T-helper 17 cell (primary cell): ENCODE results near the gene PRICKLE4. TPM values are rescaled to one million over a fixed set of nuclear protein-coding genes. Genes with fewer than 3 reads are reported as not detected.

Source experiments
- ATAC-seq: fragments of 150-1000 bp; cut with Tn5 transposase; 2 replicates; pipeline ENCODE4 v1.10.0; 2021; ENCODE audit warnings: mild to moderate bottlenecking, moderate library complexity
- DNase-seq, 3 donors: peaks; one replicate each; pipeline versions ENCODE4 v3.0.0 to v3.0.0-alpha.2; 2020 to 2021
- H3K9me3 ChIP-seq: one replicate; pipeline ENCODE4 v1.7.0; 2013; ENCODE audit warnings: low read length, mild to moderate bottlenecking; ENCODE audit not compliant: control insufficient read depth, poor library complexity, severe bottlenecking
- H3K27ac Mint-ChIP-seq: one replicate; pipeline ENCODE4 v1.8.0; 2022; ENCODE audit warnings: mild to moderate bottlenecking, moderate library complexity, mixed read lengths
- H3K27me3 Mint-ChIP-seq: one replicate; pipeline ENCODE4 v1.8.0; 2022; ENCODE audit warnings: mixed read lengths
- H3K36me3 Mint-ChIP-seq: one replicate; pipeline ENCODE4 v1.8.0; 2022; ENCODE audit warnings: low read depth, mixed read lengths
- H3K4me1 Mint-ChIP-seq: one replicate; pipeline ENCODE4 v1.8.0; 2022; ENCODE audit warnings: mild to moderate bottlenecking, mixed read lengths
- H3K4me3 Mint-ChIP-seq: one replicate; pipeline ENCODE4 v1.8.0; 2022; ENCODE audit warnings: mild to moderate bottlenecking, moderate library complexity, mixed read lengths
- total RNA-seq, 4 donors: library from RNA in 2 of 4; stranded (reverse) in 2 of 4; gene quantifications; one replicate each; pipeline ENCODE4 v1.2.3 and lab custom pipeline; 2022 to 2026

Gene PRICKLE4
- total RNA-seq, 2 donors from 2014 or later, result not detected

DNA sequence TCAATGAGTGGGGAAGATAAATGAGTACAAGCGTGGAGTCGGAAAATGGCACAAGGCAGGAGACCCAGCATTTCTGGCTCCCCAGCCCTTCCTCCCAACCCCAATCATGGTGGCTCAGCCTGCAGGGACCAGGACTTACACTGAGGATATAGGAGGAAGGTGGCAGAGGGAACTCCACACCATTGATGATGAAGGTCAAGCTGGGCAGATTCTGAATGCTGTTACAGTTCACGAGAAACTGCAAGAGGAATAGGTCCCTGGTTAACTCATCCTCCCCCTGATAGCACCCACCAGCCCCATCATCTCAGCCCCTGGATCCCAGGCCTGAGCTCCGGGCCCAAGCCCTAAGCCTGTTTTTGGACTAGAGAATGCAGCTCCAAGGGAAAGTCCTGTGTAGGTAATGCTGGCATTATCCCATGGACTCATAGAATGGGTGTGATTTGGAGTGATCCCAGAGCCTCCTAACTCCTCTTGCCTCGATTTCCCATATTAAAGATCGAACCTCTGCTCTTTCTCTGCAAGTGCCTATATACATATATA, 42.9 kb upstream of the PRICKLE4 start:
- Mint-ChIP-seq H3K27ac (no peak overlapping the region), H3K4me3 (no peak overlapping the region), H3K27me3 (no peaks in the 10 kb centered on the region), H3K36me3 (no peaks in the 10 kb centered on the region), H3K4me1 (peaks cover 13% of the 10 kb centered on the region)
- no peaks in the 10 kb centered on the region for H3K9me3 ChIP-seq
- ATAC-seq, result no peak
- no peak for DNase-seq

DNA sequence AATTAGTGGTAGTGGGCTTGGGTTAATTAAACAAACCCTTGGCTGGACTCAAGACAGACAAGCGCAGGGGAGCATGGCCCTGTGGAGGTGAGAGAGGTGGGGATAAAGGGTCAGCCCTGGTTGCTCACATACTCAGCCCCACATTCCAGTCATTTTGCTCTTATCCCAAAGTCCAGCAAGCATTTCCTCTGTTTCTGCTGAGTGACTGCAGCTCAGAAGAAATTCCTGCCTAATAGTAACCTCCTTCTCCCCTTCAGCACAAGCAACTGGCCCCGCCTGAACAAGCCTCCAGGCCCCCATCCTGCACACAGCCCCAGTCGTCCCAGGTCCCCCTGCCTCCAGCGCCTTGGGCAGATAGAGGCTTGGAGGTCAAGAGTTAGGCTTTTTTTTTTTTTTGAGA, 41.5 kb upstream of the PRICKLE4 start:
- Mint-ChIP-seq H3K27ac (no peak overlapping the region), H3K4me3 (no peak overlapping the region), H3K36me3 (no peaks in the 10 kb centered on the region), H3K4me1 (peaks cover 6% of the 10 kb centered on the region), H3K27me3 (no peaks in the 10 kb centered on the region)
- ATAC-seq (no peak), DNase-seq (no peak)
- no peaks in the 10 kb centered on the region for H3K9me3 ChIP-seq

DNA sequence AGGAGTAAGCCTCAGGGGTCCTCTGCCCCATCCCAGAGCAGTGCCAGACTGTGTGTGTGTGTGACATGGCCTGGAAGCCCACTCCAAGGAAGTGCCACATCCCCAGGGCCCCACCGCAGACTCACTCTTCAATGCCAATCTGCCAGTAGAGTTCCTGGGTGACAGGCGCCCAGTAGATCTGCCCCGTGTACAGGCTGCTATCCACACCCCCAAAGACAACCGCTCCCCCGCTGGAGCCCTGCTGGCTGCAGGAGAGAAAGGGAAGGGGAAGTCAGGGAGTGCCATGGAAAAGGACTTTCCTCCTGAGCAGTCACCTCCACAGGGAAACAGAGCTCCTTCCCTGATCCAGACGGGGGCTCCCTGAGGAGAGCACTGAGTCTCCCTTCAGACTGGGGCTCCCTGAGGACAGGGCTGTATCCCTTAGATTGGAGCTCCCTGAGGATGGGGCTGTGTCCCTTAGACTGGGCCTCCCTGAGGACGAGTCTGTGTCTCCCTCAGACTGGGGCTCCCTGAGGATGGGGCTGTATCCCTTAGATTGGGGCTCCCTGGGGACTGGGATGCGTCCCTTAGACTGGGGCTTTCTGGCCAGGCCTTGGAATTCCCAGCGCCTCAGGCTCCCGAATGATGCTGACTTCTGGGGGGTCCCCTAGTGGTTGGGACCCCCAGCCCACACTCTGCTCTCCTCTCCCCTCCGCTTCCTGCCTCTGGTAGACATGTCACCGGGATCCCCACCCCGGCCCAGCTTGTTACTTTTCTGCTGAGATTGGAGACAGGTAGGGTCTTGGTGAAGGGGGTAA, 40.0 kb upstream of the PRICKLE4 start:
- no peak for DNase-seq
- no peak for ATAC-seq
- H3K4me3 Mint-ChIP-seq, result no peak overlapping the region
- H3K27me3 Mint-ChIP-seq, result no peaks in the 10 kb centered on the region
- H3K27ac Mint-ChIP-seq, result no peak overlapping the region
- H3K4me1 Mint-ChIP-seq, result peaks cover 10% of the 10 kb centered on the region
- no peaks in the 10 kb centered on the region for H3K9me3 ChIP-seq
- peaks cover 3% of the 10 kb centered on the region for H3K36me3 Mint-ChIP-seq

DNA sequence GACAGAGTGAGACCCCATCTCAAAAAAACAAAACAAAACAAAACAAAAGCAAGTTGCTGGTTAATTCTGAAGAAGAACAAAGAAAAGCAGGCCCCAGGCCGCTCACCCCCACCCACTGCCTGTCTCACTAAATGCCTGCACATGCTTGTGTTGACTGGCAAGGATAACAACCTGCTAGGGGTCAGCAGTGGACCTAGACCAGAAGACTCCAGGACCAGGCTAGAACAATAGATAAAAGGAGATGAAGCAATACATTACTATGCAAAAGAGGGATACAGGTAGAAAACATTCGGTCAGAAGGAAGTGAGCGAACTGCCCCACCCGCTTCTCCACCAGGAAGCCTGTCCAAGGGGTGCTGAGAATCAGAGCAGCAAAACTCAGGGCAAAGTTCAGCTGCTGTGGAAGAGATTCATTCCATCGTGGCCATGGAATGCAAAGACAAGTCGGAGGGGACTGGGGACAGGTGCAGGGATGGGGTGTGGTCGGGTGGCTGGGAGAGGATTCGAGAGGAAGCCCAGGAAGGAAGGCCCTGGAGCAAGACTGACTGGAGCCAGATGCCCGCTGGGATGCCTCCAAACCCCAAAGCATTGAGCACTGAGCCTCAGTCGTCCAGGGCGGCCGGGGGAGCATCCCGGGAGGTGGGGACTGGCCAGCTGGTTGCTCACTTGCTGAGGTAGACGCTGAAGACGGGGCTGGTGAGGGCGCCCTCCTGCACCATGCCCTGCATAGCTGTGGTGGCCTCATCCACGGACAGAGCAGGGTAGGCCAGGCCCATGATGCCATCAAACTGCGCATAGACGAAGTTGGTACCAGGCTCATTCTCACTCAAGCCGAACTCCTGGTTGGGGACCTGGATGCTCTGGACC, 38.7 kb upstream of the PRICKLE4 start:
- Mint-ChIP-seq H3K36me3 (peaks cover 3% of the 10 kb centered on the region), H3K4me1 (peaks cover 8% of the 10 kb centered on the region), H3K4me3 (no peak overlapping the region), H3K27ac (no peak overlapping the region), H3K27me3 (no peaks in the 10 kb centered on the region)
- H3K9me3 ChIP-seq, result no peaks in the 10 kb centered on the region
- ATAC-seq (no peak), DNase-seq (no peak)

DNA sequence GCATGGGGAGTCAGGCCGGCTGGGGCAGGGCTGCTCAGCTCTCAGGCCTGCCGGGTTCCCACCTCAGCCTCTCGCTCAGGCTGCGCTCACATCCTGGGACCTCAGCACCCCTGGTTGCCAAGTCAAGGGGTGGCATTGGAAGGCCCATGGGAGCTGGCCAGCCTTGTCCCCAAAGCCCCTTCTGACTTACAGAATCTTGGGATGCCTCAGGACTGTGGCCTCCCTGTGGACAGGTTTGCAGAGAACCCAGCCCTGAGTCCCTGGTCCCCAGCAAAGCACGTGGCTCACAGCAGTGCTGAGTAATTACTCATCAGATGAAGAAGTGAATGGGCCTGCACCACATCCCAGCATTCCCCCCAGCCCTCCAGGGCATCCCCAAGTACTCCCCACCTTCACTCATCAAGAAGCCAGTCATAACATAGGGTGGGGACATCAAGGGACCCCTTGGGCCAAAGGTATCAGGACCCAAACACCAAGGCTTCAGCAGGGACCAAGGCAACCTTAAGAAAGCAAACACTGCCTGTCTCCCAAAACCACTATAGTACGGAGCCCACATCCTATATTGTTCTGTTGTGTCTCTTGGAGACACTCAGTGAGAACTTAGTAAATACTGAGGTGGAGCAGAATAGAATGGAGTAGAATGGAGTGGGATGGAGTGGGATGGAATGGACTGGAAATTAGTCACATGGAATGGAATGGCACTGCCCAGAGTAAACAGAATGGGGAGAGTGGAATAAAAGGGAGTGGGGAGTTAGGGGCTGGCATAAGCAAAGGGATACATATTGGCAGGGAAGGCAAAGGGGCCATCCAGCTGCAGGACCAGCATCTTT, 37.0 kb upstream of the PRICKLE4 start:
- Mint-ChIP-seq H3K36me3 (peaks cover 3% of the 10 kb centered on the region), H3K27ac (no peak overlapping the region), H3K4me1 (peaks cover 8% of the 10 kb centered on the region), H3K27me3 (no peaks in the 10 kb centered on the region), H3K4me3 (no peak overlapping the region)
- no peaks in the 10 kb centered on the region for H3K9me3 ChIP-seq
- DNase-seq (no peak), ATAC-seq (no peak)

DNA sequence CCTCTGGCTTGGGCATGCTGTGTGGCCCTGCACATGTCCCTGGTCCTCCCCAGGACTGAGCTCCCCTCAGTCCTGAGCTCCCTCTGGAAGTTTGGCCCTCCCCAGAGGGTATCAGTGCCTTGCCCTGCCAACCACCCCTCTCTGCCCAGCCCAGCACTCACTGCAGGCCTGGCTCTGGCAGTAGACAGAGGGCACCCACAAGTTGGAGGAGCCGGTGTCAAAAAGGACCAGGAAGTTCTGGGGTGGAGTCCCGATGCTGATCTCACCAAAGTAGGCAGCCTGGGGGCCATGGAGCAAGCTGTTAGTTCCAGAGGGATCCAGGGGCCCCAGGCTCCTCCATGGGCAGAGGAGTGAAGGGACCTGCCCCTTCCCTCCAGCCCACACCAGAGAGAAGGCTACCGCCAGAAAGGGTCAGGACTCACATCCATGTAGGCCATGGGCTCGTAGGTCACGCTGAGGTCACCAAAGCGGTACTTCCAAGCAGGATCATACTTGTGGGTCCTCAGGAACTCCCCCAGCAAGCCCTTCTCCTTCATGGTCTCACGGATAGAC, 36.3 kb upstream of the PRICKLE4 start:
- Mint-ChIP-seq H3K4me3 (no peak overlapping the region), H3K27me3 (no peaks in the 10 kb centered on the region), H3K4me1 (peaks cover 8% of the 10 kb centered on the region), H3K27ac (no peak overlapping the region), H3K36me3 (peaks cover 3% of the 10 kb centered on the region)
- DNase-seq (no peak), ATAC-seq (no peak)
- H3K9me3 ChIP-seq, result no peaks in the 10 kb centered on the region

DNA sequence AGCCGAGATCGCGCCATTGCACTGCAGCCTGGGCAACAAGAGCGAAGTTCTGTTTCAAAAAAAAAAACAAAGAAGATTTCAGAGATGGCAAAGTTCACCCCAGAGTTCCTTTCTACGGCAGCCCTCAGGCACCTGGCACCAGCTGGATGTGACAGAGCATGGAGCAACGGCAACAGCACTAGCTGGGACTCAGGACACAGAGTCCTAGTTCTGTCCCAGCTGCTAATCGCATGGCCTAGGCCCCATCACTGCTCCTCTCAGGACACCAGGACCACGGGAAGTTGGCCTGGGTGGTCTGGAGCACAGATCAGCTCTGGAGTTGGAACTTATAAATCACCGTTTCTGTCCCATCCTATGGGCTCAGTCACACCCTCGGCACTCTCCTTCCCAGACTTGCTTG, 34.5 kb upstream of the PRICKLE4 start:
- DNase-seq, result no peak

DNA sequence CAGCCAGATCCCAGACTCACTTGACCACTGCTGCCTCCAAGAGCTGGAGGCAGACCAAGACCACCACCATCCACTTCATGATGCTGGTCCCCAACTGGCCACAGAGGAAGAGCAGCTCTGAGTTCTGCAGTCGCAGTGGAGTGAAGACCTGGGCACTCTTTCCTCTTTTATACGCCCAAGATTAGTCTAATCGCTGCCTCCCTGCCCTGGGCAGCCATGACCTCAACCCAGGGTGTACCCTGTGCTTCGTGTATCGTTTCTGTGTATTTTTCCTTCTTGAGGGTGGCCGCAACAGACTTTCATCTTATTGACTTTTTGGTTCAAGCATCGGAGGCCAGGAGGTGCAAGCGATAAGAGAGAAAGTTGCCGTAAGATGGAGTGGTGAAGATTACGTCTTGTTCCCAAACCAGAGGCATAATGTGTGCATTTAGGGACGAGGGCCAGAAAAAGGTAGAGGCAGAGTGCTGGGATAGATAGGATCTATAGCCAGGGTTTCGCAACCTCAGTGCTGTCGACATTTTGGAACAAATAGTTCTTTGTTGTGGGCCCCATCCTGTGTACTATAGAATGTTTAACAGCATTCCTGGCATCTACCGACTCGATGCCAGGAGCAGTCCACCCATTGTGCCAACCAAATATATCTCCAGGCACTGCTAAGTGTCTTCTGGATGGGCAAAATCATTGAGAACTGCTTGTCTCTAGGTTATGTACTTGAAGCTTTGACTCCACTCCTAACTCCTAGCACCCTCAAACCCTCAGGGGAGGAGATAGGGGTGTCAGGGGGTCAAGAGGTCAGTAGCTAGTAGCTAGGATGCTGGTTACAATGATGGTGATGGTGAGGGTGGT, 33.1 kb upstream of the PRICKLE4 start, which contains the start of gene PGC:
Gene PGC (minus strand): TSS at position 142 of the 846 bp plus-strand sequence. CDS start 63 bp downstream, at position 79.
- Mint-ChIP-seq H3K4me1 (peaks cover 6% of the 10 kb centered on the region), H3K27me3 (no peaks in the 10 kb centered on the region), H3K36me3 (peaks cover 6% of the 10 kb centered on the region), H3K27ac (no peak within 1 kb of the TSS), H3K4me3 (no peak within 1 kb of the TSS)
- DNase-seq, result no peak
- ATAC-seq, result no peak
- no peaks in the 10 kb centered on the region for H3K9me3 ChIP-seq

More for the DNA sequence above, 34.5 kb upstream of the PRICKLE4 start:
- Mint-ChIP-seq H3K4me3 (no peak overlapping the region), H3K36me3 (peaks cover 6% of the 10 kb centered on the region), H3K27ac (no peak overlapping the region), H3K4me1 (peaks cover 8% of the 10 kb centered on the region), H3K27me3 (no peaks in the 10 kb centered on the region)
- no peak for ATAC-seq
- no peaks in the 10 kb centered on the region for H3K9me3 ChIP-seq

DNA sequence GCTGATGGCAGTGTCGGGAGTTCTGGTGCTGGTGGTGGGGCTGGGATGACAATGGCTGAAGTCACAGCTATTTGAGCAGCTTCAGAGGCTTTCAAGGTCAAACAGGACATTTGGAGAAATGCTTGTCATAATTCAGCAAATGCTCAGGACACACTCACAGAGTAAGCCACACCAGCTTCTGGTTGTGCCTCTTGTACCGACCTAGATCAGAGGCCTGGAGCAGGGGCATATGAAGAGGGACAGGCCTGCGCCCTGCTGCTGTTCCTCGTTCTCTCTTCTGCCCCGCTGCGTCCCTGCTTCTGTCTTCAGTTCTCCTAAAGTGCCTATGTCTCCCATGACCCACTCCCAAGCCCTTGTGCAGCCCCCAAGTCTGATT, 32.5 kb upstream of the PRICKLE4 start:
- no peak overlapping the region for H3K4me3 Mint-ChIP-seq
- H3K9me3 ChIP-seq, result no peaks in the 10 kb centered on the region
- H3K27me3 Mint-ChIP-seq, result peaks cover 2% of the 10 kb centered on the region
- no peak for ATAC-seq
- peaks cover 6% of the 10 kb centered on the region for H3K36me3 Mint-ChIP-seq
- H3K27ac Mint-ChIP-seq, result no peak overlapping the region
- H3K4me1 Mint-ChIP-seq, result peaks cover 6% of the 10 kb centered on the region
- DNase-seq, result no peak

DNA sequence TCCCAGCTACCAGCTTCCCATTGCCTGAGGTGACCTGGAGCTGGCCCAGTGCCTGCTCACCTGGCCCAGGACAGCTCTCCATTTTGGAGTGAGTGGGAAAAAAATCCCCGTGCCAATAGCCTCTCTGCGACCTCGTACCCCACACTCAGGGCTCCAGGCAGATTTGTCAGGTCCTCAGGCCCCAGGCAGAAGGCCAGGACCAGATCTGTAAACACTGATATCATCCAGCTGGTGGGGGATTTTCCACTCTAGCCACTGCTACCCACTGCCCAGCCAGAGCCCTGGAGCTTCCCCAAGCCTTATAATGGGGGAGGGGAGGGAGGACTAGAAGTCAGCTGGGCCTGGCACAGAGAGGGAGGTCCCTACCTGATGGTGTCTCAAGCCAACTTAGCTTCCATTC, 32.0 kb upstream of the PRICKLE4 start:
- Mint-ChIP-seq H3K27ac (no peak overlapping the region), H3K4me3 (no peak overlapping the region), H3K36me3 (peaks cover 6% of the 10 kb centered on the region), H3K4me1 (peaks cover 6% of the 10 kb centered on the region), H3K27me3 (peaks cover 6% of the 10 kb centered on the region)
- no peak for DNase-seq
- no peaks in the 10 kb centered on the region for H3K9me3 ChIP-seq
- no peak for ATAC-seq

DNA sequence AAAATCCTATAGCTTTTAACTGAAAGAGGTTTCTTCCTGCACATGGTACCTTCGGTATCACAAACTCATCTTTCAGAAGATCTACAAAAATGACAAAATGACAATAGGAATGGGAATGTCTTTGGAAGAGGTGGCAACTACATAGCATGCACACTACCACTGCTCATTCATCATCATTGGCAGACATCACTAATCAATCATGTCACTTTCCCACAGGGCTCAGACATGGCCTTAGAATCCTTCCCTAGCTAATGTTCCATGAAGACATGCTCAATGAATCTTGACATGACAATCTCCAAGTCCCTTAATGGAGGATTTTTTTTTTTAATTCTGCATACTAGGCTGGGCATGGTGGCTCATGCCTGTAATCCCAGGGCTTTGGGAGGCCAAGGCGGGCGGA, 30.2 kb upstream of the PRICKLE4 start:
- Mint-ChIP-seq H3K4me3 (no peak overlapping the region), H3K27me3 (peaks cover 23% of the 10 kb centered on the region), H3K27ac (no peak overlapping the region), H3K36me3 (peaks cover 3% of the 10 kb centered on the region), H3K4me1 (no peaks in the 10 kb centered on the region)
- DNase-seq (no peak), ATAC-seq (no peak)
- no peaks in the 10 kb centered on the region for H3K9me3 ChIP-seq

DNA sequence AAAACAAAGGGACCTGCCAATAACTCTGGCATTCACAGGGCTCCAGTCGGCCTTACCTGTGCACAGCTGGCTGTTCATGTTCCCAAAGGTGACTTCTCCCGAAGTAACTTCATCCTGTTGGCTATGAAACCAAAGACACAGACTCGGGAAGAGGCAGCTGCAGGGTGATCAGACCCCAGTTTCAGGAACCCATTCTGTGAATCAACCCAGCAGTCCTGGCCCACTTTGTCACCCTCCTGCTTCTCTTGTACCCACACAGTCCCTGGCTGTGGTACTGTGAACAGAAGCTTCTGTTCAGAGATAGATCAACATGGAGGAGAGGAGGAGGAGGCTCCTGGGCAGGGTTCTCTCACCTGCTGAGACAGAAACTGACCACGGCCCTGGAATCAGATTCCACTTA, 24.7 kb upstream of the PRICKLE4 start:
- H3K4me1 Mint-ChIP-seq, result no peaks in the 10 kb centered on the region
- H3K9me3 ChIP-seq, result no peaks in the 10 kb centered on the region
- no peaks in the 10 kb centered on the region for H3K36me3 Mint-ChIP-seq
- H3K27me3 Mint-ChIP-seq, result peaks cover 30% of the 10 kb centered on the region
- DNase-seq (no peak), ATAC-seq (no peak)
- no peak overlapping the region for H3K4me3 Mint-ChIP-seq
- no peak overlapping the region for H3K27ac Mint-ChIP-seq
